HG03060 (cell line): ENCODE data around the gene PF4V1.

Experiments used
- ATAC-seq: cut with Tn5 transposase; IDR thresholded peaks from one replicate; pipeline ENCODE4 v1.9.1; 2021; ENCODE audit warnings: low read depth, moderate number of reproducible peaks; ENCODE audit not compliant: unreplicated experiment

The PF4V1 gene

GRCh38 chr4:73902038-73902637 lies 49.0 kb downstream of the PF4V1 start:
- no peak for ATAC-seq

- ATAC-seq: no peak
These were observed 49.9 kb downstream of the PF4V1 start for GRCh38 chr4:73902817-73903547.
